ENCODE results near the gene MRFAP1. TPM values are rescaled to one million over a fixed set of nuclear protein-coding genes. Genes with fewer than 3 reads are reported as not detected.

MRFAP1 gene
- total RNA-seq (ENCODE audit: low replicate concordance): 178 and 228 TPM in 2 replicates

GRCh38 chr4:6640292-6641163 is at the start of gene MRFAP1:
Gene MRFAP1, plus strand, starts transcription at chr4:6640685. Its CDS starts 178 bp downstream, at chr4:6640863.

Other genes starting within 250 kb of the MRFAP1 start
- gene PPP2R2C, start 168.1 kb upstream of the MRFAP1 start, total RNA-seq (ENCODE audit: low replicate concordance): 0.08 TPM in 1 of 2 replicates, not detected in the other
- gene MAN2B2, start 65.5 kb upstream of the MRFAP1 start, total RNA-seq (ENCODE audit: low replicate concordance): 12.0 and 13.8 TPM in 2 replicates
- gene S100P, start 53.2 kb downstream of the MRFAP1 start, total RNA-seq (ENCODE audit: low replicate concordance): not detected in 2 replicates
- 53.0 and 60.1 TPM in 2 replicates for gene MRFAP1L1, start 69.2 kb downstream of the MRFAP1 start, total RNA-seq (ENCODE audit: low replicate concordance)
- gene BLOC1S4, start 75.5 kb downstream of the MRFAP1 start, total RNA-seq (ENCODE audit: low replicate concordance): 16.1 and 17.5 TPM in 2 replicates
- gene KIAA0232, start 142.0 kb downstream of the MRFAP1 start, total RNA-seq (ENCODE audit: low replicate concordance): 8.0 and 14.8 TPM in 2 replicates